Esophagus mucosa (tissue), 1 donor: ENCODE results near the gene NR2F2. TPM values are rescaled to one million over a fixed set of nuclear protein-coding genes. Genes with fewer than 3 reads are reported as not detected.

Experiments used
- ATAC-seq: fragments of 200-7000 bp; cut with Tn5 transposase; one replicate; pipeline ENCODE4 v1.9.1; 2020
- total RNA-seq: library from RNA; stranded (reverse); gene quantifications from one replicate; pipeline ENCODE4 v1.2.4, GENCODE V29; 2023
- donor health status: DM: yes; HTN: yes; CAD: no.

NR2F2 gene
- 6.9 TPM for total RNA-seq

- peak; percentile 94 for ATAC-seq
These were observed at the start of gene NR2F2 for GRCh38 chr15:96330450-96331143. Gene NR2F2 (plus strand): TSS chr15:96330700. CDS start chr15:96332106, 1,406 bp downstream.

GRCh38 chr15:96285305-96285704, 45.2 kb upstream of the NR2F2 start:
- no peak for ATAC-seq

- no peak for ATAC-seq
These were observed 44.7 kb upstream of the NR2F2 start for GRCh38 chr15:96285729-96286254.

GRCh38 chr15:96290679-96291078, 39.8 kb upstream of the NR2F2 start:
- no peak for ATAC-seq

- no peak for ATAC-seq
These were observed 37.9 kb upstream of the NR2F2 start for GRCh38 chr15:96292635-96293034.

GRCh38 chr15:96293441-96293840, 37.1 kb upstream of the NR2F2 start:
- no peak for ATAC-seq

GRCh38 chr15:96294766-96295165, 35.7 kb upstream of the NR2F2 start:
- no peak for ATAC-seq

- ATAC-seq, result no peak
These were observed 34.2 kb upstream of the NR2F2 start for GRCh38 chr15:96296264-96296663.

GRCh38 chr15:96297783-96298182, 32.7 kb upstream of the NR2F2 start:
- no peak for ATAC-seq

GRCh38 chr15:96298217-96298616, 32.3 kb upstream of the NR2F2 start:
- ATAC-seq, result no peak

- ATAC-seq, result no peak
These were observed 29.7 kb upstream of the NR2F2 start for GRCh38 chr15:96300836-96301235.

- ATAC-seq, result no peak
These were observed 26.9 kb upstream of the NR2F2 start for GRCh38 chr15:96303503-96304056.

GRCh38 chr15:96304839-96305238, 25.7 kb upstream of the NR2F2 start:
- ATAC-seq, result no peak

- ATAC-seq, result no peak
These were observed 24.2 kb upstream of the NR2F2 start for GRCh38 chr15:96306321-96306720.

- no peak for ATAC-seq
These were observed 22.6 kb upstream of the NR2F2 start for GRCh38 chr15:96307856-96308394.

GRCh38 chr15:96309143-96309660, 21.3 kb upstream of the NR2F2 start:
- no peak for ATAC-seq

GRCh38 chr15:96311256-96311955, 19.1 kb upstream of the NR2F2 start:
- ATAC-seq, result no peak

GRCh38 chr15:96311956-96312294, 18.6 kb upstream of the NR2F2 start:
- no peak for ATAC-seq

GRCh38 chr15:96312641-96313335, 17.7 kb upstream of the NR2F2 start:
- peak; percentile 71 for ATAC-seq

- ATAC-seq, result no peak
These were observed 16.0 kb upstream of the NR2F2 start for GRCh38 chr15:96314518-96314917.

- ATAC-seq, result no peak
These were observed 15.5 kb upstream of the NR2F2 start for GRCh38 chr15:96314963-96315362.

GRCh38 chr15:96316953-96317629, 13.4 kb upstream of the NR2F2 start:
- ATAC-seq, result no peak
